HG03432 (cell line): Measurements from ENCODE around the gene NCL.
A peak's percentile ranks its signal among the peaks of the same experiment; 100 is the strongest.
"Not testable (repeated sequence)": the region's sequence is repeated elsewhere in the genome, so short reads cannot be mapped to it uniquely, and the experiment has no call there.

Experiments used
- ATAC-seq: cut with Tn5 transposase; IDR thresholded peaks from one replicate; pipeline ENCODE4 v1.9.1; 2021; ENCODE audit warnings: mild to moderate bottlenecking, moderate library complexity; ENCODE audit not compliant: unreplicated experiment

Gene NCL

DNA sequence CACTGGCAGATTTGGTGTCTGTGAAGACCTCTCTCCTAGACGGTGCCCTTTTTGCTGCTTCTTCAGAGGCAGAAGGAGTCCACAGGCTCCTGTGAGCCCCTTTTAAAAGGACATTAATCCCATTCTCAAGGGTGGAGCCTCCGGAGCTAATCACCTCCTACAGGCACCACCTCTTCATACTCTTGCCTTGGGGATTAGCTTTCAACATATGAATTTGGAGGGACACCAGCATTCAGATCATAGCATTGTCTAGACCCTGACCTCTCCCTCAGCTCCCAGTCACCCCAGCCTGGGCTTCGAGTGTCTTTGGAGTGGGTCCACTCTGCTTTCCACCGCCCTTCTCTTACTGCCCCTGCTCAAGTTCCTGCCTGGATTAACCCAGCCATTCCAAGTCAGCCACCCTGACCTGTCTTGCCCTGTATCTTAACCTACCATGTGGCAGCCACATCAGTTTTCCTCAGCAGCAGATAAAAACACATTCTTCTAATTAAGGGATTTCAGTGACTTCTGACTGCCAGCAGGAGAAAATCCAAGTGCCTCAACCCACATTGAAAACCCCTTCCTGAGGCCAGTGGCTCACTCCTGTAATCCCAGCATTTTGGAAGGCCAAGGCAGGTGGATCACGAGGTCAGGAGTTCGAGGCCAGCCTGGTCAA is 6.1 kb upstream of the NCL start:
- ATAC-seq: no peak

DNA sequence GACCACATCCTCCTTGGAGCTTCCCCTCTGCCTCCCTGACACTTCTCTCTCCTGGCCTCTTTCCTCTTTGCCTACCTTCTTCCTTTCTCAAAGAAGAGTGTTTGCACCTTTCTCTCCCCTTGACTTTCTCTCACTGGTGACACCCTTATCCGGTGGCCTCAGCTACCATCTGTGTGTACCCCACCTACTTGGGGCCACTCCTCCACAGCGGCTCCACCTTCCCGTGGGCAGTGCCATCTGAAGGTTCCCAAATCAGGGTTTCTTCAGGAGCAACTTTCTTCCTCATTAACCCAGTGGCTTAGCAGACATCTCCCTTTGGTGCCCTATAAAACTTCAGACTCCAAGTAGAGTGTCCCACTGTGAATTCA is 5.3 kb upstream of the NCL start:
- no peak for ATAC-seq

DNA sequence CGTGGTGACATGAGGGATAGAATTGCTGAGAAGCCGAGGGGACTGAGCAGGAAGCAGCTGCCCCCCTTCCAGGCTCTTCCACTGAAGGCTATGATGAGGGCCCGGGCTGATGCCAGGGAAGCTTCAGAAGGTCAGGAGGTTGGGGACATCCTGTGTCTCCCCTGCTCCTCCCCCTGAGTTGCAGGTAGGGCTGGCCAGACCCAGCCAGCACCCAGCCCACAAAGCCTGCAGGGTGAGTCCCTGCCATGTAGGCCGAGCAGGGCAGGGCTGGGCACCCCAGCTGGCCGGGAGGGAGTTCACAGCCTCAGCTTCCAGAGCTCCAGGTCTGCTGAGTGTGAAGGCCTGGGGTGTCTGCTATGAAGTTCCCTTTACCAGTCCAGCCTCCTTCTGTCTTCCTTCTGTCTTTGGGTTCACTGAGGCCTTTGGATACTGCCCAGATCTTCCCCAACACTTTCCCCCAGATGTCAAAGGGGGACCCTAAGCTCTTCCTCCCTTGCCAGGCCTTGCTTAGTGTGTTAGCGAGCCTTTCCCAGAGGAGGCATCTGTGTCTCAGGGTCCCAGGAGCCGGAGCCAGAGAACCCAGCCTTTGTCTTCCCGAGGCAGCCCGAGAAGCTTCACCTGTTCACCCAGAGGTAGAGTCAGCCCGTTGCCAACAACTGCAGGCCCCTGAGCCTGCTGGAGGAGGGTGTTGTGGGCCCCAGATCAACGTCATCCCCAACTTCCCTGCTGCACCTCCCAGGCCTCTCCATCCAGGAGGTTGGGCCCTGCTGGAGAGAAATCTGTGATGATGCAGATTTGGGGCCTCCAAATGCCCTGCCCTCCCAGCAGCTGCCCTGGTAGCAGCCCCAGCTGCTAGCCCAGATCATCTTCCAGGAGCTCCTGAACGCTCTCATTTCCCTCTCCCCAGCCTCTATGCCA is 3.6 kb upstream of the NCL start:
- ATAC-seq: no peak

DNA sequence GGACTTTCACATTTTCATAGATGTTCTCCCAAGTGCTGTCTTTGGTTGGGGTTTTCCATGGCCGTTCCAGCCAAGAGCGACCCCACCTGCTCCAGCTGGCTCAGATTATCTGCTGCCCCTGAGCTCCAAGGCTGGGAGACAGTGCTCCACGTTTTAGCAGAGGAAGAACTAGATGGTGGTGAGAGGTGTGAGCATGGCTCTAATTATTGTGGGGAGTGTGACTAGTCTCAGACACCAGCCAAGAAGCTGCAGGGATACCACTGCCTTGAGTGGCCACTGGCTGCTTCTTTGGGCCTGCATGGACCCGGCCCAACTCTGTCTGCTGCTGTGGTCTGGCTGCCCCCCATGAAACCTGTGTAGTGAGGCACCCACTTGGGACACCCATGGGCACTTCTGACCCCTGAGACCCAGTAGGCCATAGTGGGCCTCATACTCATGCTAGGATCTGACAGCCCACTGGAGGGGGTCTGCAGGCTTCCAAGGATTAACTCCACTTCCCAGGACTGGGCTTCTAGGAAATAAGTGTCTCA is 2.8 kb upstream of the NCL start:
- ATAC-seq: no peak

DNA sequence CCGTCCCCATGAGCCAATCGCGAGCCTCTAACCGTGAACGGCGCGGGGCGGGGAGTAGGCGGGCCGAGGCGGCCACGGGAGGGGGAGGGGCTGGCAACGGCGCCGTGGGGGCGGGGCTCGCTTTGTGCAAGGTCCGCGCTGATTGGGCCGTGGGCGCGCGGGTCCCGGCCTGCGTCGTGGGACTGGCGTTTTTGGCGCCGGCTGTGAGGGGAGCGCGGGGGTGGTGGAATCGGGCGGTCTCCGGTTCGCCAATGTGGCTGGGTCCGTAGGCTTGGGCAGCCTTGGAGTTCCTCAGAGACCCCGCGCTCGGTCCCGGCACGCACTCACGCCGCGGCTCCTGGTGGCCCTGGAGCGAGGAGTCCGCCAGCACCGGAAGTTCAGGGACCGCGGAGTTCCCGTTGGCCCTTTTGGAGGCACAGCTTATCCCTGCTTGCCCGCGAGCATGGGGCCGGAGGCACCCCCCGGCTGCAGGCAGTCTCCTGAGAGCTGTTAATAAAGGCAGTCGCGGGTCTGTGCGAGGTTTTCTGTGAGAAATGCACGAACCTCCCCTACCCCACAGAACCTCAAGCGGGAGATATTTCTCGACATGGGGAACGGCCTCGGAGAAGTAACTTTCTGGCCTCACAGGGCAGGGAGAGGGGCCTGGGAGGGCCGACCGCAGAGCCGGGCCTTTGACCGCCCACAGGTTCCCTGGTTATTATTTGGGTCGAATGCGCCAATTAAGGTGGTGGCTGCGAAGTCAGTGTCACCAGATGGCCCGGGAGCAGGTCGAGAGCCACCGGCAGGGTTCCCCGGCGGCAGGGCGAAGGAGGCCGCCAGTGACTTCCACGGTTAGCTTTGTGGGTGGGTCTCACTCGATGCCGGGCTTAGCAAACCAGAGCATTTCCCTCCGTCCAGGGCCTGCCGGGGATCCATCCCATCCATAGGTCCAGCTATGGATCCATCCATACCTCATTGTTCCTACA is 574 bp upstream of the NCL start:
- ATAC-seq: peak; percentile 32

DNA sequence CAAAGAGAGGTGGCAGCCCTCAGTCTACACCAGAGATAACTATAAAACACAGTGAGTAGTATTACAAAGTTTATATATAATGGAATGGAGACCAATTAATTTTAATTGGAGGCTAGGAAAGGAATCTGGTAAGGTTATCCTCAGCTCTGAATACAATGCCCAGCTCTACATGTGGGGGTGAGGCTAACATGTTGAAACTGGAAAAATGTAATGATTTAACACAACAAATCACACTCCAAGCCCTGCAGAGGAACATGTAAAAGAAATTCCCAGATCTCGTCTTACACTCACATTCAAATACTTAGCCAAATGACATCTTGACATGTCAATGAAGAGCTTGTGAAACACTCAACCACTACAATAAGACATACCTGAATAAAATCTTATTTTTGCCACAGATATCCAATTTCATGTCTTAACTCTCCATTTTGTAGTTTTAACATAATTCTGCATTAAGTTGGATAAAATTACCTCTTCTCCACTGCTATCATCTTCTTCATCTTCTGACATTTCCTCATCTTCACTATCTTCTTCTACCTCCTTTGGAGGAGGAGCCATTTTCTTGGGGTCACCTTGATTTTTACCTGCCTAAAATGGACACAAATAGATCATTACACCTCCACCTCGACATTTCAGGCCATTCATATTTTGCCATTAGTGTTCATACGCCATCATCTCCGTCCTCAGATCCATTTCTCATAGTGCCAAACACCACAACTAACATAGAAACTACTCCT is 1.4 kb downstream of the NCL start:
- ATAC-seq: no peak

DNA sequence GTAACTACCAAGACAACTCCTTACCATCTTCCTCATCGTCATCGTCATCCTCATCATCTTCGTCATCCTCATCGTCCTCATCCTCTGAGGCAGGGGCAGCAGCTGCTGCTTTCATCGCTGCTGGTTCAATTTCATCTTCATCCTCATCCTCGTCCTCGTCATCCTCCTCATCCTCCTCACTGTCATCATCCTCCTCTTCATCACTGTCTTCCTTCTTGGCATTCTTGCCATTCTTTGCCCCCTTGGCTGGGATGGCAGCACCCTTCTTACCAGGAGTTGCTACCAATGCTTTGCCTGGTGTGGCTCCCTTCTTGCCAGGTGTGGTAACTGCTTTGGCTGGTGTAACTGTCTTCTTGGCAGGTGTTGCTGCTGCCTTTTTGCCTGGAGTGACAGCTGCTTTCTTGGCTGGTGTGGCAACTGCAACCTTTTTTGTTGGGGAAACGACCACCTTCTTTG is 2.7 kb downstream of the NCL start:
- no peak for ATAC-seq

DNA sequence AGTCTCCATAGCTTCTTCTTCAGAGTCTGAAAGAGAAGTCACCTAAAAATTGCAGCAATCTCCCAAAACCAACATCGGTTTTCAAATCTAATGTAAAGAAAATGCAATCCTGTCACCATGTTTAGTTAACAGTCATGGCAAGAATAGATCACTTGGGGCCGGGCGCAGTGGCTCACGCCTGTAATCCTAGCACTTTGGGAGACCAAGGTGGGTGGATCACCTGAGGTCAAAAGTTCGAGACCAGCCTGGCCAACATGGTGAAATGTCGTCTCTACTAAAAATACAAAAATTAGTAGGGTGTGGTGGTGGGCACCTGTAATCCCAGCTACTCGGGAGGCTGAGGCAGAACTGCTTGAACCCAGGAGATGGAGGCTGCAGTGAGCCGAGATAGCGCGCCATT is 3.4 kb downstream of the NCL start:
- ATAC-seq: not testable (repeated sequence)

DNA sequence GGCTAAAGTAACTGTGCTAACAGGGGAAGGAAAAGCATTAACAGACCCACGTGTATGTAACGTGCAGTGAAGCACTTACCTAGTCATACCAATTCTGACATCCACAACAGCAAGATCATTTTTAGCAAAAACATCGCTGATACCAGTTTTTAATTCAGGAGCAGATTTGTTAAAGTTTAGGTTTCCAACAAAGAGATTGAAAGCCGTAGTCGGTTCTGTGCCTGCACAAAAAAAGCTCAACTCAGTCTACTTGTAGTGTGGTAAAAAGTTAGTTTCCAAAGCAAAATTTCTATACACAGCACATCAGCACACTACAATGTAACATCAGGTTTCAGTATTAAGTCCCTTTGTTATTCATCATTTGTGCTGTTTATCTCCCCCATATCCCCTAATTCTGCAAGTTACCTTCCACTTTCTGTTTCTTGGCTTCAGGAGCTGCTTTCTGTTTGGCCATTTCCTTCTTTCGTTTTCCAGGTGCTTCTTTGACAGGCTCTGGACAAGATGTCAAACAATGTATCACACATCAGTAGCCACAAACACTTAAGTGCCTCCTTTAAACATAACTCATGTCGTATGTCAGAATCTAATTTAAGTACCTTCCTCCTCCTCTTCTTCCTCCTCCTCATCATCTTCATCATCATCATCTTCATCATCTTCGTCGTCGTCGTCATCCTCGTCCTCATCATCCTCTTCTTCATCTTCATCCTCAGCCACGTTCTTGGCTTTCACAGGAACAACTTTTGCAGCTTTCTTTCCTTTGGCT is 4.0 kb downstream of the NCL start:
- ATAC-seq: no peak

DNA sequence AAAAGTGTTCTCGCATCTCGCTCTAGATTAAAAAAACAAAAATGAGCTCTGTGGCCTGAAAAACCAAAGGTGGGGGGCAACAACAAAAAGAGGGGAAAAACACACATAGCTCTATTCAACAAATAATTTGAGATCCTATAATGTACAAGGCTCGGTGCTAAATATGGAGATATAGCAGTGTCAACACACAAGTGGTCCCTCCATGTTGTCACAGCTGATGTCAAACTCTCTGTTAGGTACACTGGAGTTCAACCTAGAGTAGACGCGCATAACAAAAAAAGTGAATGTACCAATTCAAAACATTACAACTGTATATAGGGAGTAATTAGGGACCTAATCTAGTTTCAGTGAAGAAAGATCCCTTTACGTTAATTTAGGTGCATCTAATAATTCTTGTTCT is 5.9 kb downstream of the NCL start:
- ATAC-seq: no peak

DNA sequence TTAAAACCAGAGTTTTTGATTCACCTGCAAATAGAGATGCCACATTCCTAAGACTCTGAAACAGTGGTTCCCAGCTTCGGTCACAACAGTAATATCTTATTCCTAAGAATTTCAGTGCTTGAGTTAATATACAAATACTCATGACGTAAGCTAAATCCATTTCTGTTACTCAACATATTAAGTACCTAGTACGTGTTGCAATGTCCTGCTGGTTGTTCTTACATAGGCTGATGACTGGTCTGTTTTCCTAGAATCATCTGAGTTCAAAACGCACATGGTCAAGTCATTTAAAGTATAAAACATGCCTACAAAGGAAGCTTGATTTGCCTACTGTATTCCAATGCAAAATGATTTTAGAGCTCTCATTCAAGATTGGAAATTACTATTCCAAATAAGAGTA is 7.2 kb downstream of the NCL start:
- ATAC-seq: no peak

DNA sequence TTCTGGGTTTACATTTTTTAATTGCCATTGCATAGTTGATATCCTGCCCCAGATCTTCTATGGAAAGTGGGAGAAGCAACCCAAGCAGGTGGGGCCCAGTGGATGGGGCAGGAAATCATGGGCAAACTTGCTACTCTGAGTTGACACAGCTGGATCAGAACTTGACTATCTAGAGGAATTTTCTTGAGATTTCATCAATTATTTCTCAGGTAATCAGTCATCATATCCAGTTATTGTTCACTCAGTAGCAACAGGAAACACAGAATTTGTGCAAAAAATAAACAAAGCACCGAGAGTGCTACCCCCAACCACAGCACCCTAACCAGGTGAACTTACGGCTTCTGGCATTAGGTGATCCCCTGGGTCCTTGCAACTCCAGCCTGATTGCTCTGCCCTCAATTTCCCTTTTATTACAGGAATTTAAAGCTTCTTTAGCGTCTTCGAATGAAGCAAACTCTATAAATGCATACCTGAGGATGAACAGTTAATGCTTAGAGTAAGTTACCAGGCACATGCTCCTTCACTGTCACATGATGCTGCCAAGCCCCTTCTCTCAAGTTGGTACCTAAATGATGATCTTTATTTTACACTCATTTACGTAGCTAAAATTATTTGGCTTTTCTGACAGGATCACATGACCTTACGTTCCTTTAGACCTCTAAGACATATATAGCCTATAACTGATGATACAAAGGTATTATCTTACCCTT is 7.8 kb downstream of the NCL start:
- no peak for ATAC-seq

DNA sequence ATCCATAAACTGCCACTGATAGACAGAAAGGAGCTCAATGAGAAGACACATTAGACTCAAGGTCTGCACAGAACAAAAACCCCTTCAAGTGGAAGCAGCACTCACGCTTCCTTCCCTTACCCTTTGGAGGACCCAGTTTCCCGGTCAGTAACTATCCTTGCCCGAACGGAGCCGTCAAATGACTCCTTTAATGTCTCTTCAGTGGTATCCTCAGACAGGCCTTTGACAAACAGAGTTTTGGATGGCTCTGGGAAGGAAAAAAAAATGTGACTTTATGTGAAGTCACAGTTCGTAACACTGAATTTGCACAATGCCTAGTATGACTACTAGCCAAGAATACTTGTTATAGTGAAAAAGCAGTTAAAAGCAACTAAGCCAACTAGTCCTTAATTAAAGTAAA is 8.4 kb downstream of the NCL start:
- ATAC-seq: no peak

DNA sequence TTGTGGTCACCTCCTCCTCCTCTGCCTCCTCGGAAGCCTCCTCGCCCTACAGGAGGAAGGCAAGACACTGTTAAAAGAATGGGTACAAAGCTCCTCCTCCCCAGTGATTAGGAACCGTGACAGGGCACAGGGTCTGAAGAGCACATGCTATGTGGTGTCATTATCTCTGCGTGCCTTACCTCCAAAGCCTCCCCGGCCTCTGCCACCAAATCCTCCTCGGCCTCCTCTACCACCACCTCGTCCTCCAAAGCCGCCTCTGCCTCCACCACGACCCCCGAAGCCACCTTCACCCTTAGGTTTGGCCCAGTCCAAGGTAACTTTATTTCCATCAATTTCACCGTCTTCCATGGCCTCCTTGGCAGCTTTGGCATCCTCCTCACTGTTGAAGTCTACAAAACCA is 9.1 kb downstream of the NCL start:
- no peak for ATAC-seq

DNA sequence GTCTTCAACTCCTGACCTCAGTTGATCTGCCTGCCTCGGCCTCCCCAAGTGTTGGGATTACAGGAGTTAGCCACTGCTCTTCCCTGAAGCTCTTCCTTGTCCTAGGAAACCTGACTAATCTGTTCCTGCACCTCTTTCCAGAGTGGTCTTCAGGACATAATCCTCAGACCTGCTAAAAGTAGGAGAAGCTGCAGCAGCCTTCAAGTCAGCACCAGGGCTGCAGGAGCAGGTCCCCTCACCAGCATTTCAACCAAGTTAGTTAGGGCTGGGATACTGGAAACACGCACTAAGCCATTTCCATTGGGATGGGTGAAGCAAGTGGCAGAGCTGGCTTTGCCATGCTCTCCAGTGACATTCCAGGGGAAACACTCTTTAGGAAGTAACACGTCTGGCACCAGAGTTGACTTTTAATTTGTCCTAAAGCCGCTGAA is 9.9 kb downstream of the NCL start:
- no peak for ATAC-seq

DNA sequence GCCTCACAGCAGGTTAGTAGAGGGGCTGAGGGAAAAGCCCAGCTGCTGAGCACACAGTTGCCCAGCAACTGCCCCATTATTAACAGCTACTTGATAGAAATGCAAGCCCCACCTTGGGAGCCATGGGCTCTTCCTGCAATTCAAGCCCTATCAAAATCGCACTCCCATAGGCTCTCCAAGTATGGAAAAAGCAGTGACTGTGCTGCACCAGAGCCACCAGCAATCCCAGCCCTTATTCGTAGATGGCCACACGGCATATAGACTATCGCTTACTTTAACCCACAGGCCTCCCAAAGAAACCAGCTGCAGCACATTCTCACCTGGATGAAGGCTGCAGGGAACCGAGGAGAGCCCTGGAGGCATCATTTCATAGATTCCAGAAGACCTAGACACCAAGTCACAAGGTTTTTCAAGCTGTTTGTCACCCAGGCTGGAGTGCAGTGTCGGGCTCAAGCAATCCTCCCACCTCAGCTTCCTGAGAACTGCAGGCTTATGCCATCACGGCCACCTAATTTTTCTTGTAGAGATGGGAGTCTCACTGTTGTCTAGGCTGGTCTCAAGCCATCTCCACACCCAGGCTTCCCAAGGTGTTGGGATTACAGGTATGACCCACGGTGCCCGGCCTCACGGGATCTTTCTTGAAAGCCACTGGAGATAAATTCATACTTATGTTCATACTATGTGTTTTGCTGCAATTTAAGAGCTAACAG is 11.3 kb downstream of the NCL start:
- ATAC-seq: no peak

DNA sequence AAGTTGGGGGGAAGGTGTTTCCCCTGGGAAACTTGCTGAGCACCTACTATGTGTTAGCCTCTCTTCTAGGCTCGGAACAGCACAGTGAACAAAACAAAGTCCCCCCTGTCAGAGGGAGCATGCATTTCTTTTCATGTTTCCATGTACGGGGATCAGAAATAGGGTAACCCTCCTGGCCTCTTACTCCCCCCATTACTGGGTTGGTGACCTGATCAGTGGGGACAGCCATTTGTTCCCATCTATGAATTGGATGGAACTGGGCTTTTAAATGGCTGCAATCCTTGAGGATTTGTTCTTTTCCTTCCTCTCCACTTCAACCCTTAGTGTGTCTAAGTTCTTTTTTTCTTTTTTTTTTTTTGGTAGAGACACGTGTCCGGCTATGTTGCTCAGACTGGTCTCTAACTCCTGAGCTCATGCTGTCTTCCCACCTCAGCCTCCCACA is 13.7 kb downstream of the NCL start:
- ATAC-seq: no peak

DNA sequence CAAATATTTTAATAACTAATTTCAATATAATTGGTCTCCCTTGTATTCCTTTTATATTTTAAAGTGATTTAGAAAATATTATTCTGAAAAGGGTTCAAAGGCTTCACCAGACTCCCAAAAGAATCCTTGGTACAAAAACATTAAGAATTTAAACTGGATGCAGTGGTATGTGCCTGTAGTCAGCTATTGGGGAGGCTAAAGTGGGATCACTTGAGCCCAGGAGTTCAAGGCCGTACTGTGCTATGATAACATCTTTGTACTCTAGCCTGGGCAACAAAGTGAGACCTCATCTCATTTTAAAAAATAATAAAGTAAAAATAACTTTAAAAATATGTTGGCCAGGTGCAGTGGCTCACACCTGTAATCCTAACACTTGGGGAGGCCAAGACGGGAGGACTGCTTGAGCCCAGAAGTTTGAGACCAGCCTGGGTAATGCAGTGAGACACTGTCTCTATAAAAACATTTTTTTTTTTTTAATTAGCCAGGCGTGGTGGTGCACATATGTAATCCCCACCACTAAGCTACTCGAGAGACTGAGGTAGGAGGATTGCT is 14.7 kb downstream of the NCL start:
- no peak for ATAC-seq
